Type B pancreatic cell (in vitro differentiated cells): ENCODE measurements around the gene PSEN2. TPM values are rescaled to one million over a fixed set of nuclear protein-coding genes. Genes with fewer than 3 reads are reported as not detected.
"Not testable (repeated sequence)": the region's sequence is repeated elsewhere in the genome, so short reads cannot be mapped to it uniquely, and the experiment has no call there.

Experiments
- DNase-seq: peaks from one replicate; pipeline ENCODE4 v3.0.0; 2021; ENCODE audit warnings: mixed read lengths; ENCODE audit not compliant: unreplicated experiment; ENCODE audit errors: extremely low spot score
- H3K27ac Mint-ChIP-seq: 2 replicates; pipeline ENCODE4 v1.8.0; 2021; ENCODE audit warnings: mild to moderate bottlenecking, mixed read lengths
- H3K27me3 Mint-ChIP-seq: 2 replicates; pipeline ENCODE4 v1.8.0; 2021; ENCODE audit warnings: mixed read lengths
- H3K36me3 Mint-ChIP-seq: 2 replicates; pipeline ENCODE4 v1.8.0; 2021; ENCODE audit warnings: mixed read lengths
- H3K4me1 Mint-ChIP-seq: one replicate; pipeline ENCODE4 v1.8.0; 2021; ENCODE audit warnings: mixed read lengths; ENCODE audit not compliant: unreplicated experiment
- H3K4me3 Mint-ChIP-seq: 2 replicates; pipeline ENCODE4 v1.8.0; 2021; ENCODE audit warnings: mild to moderate bottlenecking, mixed read lengths
- H3K9me3 Mint-ChIP-seq: 2 replicates; pipeline ENCODE4 v1.8.0; 2021; ENCODE audit warnings: mixed read lengths
- total RNA-seq: library from RNA; stranded (reverse); gene quantifications from 2 replicates; pipeline ENCODE4 v1.2.1, GENCODE V29; 2021; ENCODE audit warnings: low replicate concordance
- TF ChIP-seq, protein P1 (sequence below): fragments of 200-600 bp; sonication (generic); conservative IDR thresholded peaks from 2 replicates; pipeline ENCODE4 v1.5.0; 2021; ENCODE audit warnings: antibody characterized with exemption, mild to moderate bottlenecking

The PSEN2 gene
- total RNA-seq, 1 donor from 2014 or later, result 22.6 TPM

DNA sequence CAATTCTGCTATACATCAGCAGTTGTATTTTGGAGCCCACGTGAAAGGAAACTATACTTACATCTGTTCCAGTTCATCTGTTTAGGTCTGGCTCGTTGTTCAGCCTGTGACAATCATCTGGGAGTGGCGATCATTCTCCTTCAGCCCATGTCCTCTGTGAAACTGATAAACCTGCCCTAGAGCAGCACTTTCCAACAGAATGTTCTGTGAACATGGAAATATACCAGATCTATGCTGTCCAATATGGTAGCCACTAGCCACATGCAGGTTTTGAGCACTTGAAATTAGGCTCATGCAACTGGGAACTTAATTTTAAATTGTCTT lies 45.2 kb downstream of the PSEN2 start:
- no peak for DNase-seq
- H3K4me1 Mint-ChIP-seq, result no peaks in the 10 kb centered on the region
- TF ChIP-seq, protein P1, sequence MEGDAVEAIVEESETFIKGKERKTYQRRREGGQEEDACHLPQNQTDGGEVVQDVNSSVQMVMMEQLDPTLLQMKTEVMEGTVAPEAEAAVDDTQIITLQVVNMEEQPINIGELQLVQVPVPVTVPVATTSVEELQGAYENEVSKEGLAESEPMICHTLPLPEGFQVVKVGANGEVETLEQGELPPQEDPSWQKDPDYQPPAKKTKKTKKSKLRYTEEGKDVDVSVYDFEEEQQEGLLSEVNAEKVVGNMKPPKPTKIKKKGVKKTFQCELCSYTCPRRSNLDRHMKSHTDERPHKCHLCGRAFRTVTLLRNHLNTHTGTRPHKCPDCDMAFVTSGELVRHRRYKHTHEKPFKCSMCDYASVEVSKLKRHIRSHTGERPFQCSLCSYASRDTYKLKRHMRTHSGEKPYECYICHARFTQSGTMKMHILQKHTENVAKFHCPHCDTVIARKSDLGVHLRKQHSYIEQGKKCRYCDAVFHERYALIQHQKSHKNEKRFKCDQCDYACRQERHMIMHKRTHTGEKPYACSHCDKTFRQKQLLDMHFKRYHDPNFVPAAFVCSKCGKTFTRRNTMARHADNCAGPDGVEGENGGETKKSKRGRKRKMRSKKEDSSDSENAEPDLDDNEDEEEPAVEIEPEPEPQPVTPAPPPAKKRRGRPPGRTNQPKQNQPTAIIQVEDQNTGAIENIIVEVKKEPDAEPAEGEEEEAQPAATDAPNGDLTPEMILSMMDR, result no peak
- no peak overlapping the region for H3K27ac Mint-ChIP-seq
- no peaks in the 10 kb centered on the region for H3K36me3 Mint-ChIP-seq
- no peaks in the 10 kb centered on the region for H3K27me3 Mint-ChIP-seq
- H3K9me3 Mint-ChIP-seq, result no peaks in the 10 kb centered on the region
- H3K4me3 Mint-ChIP-seq, result no peak overlapping the region

DNA sequence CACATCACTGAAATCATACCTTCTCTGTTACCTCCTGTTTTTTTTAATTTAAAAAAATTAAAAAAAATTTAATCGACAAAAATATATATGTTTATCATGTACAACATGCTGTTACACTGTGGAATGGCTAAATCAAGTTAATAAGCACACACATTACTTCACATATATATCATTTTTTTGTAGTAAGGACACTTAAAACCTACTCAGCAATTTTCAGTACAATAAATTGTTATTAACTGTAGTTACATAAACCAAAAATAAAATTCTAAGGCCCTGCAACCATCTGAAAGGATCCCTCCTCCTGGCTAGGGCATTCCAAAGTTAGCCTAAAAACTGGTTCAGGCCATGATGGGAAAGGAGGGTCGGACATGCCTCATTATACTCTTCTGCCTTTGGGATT lies 46.1 kb downstream of the PSEN2 start:
- Mint-ChIP-seq H3K4me3 (no peak overlapping the region), H3K9me3 (no peaks in the 10 kb centered on the region), H3K27ac (no peak overlapping the region), H3K27me3 (no peaks in the 10 kb centered on the region), H3K4me1 (no peaks in the 10 kb centered on the region), H3K36me3 (no peaks in the 10 kb centered on the region)
- DNase-seq, result no peak
- TF ChIP-seq, protein P1, result no peak

DNA sequence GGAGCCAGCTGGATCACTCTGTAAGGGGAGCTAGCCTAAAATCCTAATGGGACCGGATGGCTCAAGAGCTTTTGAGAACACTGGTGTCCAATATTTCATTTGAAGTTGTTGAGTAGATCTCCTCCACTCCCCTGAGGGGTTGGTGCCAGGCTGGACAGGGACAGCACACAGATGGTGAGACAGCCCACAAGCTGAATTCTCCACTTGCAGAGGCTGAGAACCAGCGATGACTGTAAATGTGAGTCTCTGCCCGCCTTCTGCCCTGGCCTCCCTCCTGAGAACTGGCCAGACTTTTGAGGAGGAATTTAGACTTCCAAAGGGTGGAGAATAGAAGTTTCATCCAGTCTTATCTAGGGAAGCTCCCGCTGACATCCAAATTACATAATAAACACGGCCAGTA lies 49.2 kb downstream of the PSEN2 start:
- Mint-ChIP-seq H3K27ac (no peak overlapping the region), H3K4me1 (no peaks in the 10 kb centered on the region), H3K27me3 (no peaks in the 10 kb centered on the region), H3K9me3 (no peaks in the 10 kb centered on the region), H3K4me3 (no peak overlapping the region), H3K36me3 (no peaks in the 10 kb centered on the region)
- DNase-seq, result no peak
- TF ChIP-seq, protein P1, result no peak

DNA sequence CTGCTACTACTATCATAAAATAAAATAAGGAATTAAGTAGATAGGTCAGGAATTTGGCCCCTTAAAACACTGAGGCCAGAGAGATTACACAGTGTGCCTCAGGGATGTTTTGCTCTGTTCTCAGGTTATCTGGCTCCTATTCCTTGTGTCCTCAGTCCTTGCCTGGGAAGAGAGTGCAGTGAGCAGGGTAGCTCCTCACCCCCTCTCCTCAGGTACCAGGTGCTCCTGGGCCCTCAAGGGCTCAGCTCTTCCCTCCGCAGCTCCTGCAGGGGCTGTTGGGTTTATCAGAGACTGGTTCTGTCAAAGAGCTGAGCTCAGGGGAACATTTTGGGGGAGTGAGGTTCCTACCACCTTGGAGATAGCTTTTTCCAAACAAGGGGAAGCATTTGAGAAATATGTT lies 49.6 kb downstream of the PSEN2 start:
- TF ChIP-seq, protein P1, result no peak
- Mint-ChIP-seq H3K27me3 (no peaks in the 10 kb centered on the region), H3K9me3 (no peaks in the 10 kb centered on the region)

DNA sequence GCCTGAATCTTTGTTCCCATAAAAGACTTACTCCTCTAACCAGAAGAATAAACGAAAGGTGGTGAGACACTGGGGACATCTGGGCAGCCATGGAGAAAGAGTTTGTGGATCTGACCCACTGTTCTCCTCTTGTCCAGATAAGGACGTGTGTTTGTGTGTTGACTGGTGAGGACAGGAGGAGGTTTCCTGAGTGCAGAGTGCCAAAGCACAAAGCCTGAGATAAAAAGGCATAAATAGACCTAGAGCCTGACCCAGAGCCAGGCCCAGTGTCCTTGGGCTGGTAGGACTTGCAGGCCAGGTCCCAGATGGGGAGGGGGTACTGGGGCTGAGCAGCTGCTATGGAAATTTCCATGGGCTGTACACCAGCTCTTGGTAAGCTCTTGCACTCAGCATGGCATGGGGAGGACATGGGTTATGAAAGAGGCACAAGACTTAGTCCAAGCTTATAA lies 50.1 kb downstream of the PSEN2 start:
- Mint-ChIP-seq H3K9me3 (no peaks in the 10 kb centered on the region), H3K4me1 (no peaks in the 10 kb centered on the region), H3K27me3 (no peaks in the 10 kb centered on the region), H3K4me3 (no peak overlapping the region), H3K27ac (no peak overlapping the region), H3K36me3 (no peaks in the 10 kb centered on the region)
- no peak for DNase-seq
- TF ChIP-seq, protein P1, result no peak

More for the DNA sequence above, 49.6 kb downstream of the PSEN2 start:
- Mint-ChIP-seq H3K27ac (no peak overlapping the region), H3K36me3 (no peaks in the 10 kb centered on the region), H3K4me1 (no peaks in the 10 kb centered on the region), H3K4me3 (no peak overlapping the region)
- DNase-seq, result no peak

DNA sequence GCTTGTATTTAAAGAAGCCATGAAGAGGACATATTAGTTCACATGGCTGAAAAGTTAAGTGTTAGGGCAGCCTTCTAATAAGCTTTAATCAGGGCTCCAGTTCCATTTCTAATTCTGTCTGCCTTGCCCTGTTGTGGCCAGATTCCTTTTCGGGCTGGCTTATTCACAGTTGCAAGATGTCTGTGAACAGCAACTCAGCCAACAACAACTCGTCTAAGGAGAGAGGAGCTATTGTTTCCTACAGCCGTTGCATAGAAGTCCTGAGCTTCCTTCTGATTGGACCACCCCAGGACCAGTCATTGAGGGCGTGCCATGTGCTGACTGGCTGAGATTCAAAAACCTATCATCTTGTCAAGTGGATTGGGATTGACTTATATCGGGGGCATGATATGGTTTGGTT lies 51.1 kb downstream of the PSEN2 start:
- TF ChIP-seq, protein P1, result no peak

DNA sequence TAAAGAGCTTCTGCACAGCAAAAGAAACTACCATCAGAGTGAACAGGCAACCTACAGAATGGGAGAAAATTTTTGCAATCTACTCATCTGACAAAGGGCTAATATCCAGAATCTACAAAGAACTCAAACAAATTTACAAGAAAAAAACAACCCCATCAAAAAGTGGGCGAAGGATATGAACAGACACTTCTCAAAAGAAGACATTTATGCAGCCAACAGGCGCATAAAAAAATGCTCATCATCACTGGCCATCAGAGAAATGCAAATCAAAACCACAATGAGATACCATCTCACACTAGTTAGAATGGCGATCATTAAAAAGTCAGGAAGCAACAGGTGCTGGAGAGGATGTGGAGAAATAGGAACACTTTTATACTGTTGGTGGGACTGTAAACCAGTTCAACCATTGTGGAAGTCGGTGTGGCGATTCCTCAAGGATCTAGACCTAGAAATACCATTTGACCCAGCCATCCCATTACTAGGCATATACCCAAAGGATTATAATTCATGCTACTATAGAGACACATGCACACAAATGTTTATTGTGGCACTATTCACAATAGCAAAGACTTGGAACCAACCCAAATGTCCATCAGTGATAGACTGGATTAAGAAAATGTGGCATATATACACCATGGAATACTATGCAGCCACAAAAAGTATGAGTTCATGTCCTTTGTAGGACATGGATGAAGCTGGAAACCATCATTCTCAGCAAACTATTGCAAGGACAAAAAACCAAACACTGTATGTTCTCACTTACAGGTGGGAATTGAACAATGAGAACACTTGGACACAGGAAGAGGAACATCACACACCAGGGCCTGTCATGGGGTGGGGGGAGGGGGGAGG lies 59.1 kb downstream of the PSEN2 start:
- not testable (repeated sequence) for H3K36me3 Mint-ChIP-seq, H3K27ac Mint-ChIP-seq, H3K4me3 Mint-ChIP-seq, H3K27me3 Mint-ChIP-seq, DNase-seq, H3K4me1 Mint-ChIP-seq, H3K9me3 Mint-ChIP-seq

More for the DNA sequence above, 51.1 kb downstream of the PSEN2 start:
- no peak overlapping the region for H3K27ac Mint-ChIP-seq
- no peaks in the 10 kb centered on the region for H3K27me3 Mint-ChIP-seq
- DNase-seq, result no peak
- H3K4me3 Mint-ChIP-seq, result no peak overlapping the region
- no peaks in the 10 kb centered on the region for H3K36me3 Mint-ChIP-seq
- no peaks in the 10 kb centered on the region for H3K4me1 Mint-ChIP-seq
- H3K9me3 Mint-ChIP-seq, result no peaks in the 10 kb centered on the region
